ENCODE measurements around the gene PDE4B.

PDE4B gene

DNA sequence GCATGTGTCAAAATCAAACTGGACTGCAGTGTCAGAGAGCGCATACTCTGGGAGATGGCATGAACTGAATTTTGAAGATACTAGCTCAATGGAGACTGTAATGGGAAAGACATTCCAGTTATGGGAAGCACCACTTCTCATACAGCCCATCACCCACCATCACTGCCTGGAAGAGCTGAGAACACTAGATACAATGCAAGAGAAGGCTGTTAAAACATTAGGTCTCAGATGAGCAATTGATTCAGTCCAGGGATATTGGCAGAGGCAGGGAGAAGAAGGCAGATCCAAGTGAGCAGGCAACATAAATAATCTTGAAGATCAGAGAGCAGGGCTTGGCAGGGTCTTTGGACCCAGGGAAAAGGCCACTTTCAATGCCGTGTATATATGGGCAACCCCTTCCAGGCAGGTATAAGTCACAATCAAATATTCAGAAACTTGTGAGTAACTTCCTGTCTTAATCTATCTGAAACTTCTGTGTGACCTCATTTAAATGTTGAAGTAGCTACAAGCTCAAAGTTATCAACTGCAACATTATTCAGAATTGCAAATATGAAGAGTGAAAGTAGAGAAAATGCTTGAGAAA, 450.9 kb downstream of the PDE4B start:
- peak; percentile 35 for DNase-seq

DNA sequence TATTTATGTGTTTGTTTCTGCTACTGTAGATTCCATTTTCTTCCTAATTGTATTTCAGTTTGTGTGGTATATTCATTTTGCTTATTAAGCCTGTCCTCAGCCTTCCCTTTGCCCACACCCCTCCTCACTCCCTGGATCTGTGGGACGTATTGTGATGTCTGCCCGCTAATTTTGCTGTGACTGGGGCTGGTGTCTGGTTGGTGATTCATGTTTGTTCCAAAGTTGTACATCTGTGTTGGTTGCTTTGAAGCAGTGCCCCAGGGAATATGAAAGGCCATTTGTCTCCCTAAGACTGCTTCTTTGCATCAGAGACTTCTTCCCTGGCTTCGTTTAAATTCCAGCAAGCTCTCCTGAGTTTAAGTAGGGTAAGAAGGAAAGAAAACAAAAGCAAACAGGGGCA, 451.7 kb downstream of the PDE4B start:
- no peak for DNase-seq

DNA sequence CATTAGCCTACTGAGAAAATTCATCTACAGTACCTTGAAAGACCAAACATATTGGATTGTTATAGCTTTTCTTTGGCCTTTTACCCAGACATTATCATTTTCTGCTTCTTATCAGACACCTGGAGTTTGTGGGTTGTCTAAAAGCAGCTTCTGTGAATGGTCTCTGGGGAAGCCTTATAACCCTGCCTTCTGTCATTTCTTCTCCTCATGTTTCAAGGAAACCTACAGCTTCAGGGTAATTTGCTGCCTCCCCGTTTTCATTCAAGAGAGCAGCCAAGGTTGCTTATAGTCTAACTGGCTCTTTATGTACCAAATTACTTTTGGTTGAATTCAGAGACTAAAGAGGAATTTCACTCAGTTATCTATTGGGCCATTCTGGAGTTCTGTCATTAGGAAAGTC, 453.0 kb downstream of the PDE4B start:
- no peak for DNase-seq

DNA sequence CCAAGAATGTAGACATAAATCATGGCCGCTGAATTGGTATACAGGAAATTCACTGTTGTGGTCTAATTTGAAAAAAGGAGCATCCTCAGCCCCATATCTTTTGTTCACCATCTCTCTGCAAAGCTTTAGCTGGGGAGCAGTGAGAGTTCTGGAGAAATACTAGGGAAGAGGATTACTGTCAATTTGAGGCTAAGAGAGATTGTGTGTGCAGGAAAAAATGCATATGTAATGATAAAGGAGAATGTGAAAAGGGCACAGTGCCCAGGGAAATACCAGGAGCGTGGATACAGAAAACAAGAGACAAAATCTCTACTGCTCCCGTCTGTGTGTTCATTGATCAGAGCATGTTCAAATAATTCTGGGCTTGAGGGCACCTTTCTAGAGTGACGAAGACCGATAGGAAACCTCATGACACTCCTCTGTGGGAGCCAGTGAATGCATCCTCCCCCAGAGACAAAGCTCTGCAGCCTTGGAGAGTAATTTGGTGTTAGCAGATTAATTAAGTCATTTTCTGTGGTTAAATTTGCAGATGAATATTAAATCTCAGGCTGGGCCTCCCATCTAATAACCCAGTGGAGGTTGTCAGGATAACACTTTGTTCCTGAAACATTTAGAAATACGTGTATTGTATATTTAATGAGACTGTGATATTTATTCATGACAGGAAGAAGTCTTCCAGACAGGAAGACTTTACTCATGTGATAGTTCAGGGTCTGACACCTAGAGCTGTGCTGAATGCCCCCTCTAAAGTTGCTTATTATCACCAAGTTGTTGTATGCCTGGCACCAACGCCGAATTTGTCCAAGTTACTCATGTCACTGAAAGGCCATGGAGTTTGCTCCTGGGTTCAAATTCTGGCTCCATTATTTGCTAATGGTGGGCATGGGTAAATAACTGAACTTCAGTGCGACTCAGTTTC, 453.9 kb downstream of the PDE4B start:
- DNase-seq, result peak; percentile 30

DNA sequence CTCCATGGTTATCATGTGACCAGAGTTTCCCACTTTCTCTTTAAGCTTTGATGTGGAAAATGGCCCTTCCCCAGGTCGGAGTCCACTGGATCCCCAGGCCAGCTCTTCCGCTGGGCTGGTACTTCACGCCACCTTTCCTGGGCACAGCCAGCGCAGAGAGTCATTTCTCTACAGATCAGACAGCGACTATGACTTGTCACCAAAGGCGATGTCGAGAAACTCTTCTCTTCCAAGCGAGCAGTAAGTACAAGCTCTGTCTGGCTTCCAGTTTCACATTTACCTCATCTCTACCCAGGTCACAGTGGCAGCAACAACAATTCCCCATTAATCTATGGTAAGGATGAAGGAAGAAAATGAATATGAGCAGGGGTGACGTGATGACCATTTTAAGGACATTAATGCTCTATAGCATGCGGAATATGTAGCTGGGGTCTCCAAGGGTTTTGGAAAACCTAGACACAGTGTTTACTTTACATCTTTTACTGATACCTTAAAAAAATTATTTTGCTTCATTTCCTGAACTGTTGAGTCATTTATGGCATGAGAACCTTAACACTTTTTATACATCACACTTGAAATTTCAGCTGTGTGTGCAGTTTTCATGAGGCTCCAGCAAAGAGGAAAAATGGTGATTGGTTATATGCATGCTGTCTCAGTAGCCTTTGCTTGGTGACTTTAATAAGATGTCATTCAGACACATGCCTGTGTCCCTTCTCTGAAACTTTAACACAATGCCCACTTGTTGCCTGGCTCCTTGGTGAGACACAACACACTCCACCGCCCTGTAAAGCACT, 454.9 kb downstream of the PDE4B start:
- DNase-seq, result no peak

GRCh38 chr1:66248257-66248656, 455.6 kb downstream of the PDE4B start:
- DNase-seq, result no peak

DNA sequence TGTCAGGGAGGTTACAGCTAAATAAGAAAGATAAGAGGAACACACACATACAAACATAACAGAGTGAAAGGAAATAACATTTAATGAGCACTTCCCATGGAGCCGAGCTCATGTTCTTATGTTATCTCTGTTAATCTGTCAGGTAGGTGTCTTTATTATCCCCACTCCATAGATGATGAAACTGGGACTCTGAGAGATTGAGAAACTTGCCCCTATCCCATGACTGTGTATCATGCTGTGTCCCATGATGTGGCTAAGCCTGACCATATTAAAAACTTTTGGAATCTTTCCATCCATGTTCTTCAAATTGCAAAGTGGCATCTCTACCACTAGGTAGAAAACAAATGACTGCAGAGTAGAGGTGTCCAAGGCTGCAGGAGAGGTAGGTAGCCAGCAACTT, 456.1 kb downstream of the PDE4B start:
- DNase-seq, result no peak

- DNase-seq, result no peak
Observed at GRCh38 chr1:66250075-66250474, 457.4 kb downstream of the PDE4B start.

DNA sequence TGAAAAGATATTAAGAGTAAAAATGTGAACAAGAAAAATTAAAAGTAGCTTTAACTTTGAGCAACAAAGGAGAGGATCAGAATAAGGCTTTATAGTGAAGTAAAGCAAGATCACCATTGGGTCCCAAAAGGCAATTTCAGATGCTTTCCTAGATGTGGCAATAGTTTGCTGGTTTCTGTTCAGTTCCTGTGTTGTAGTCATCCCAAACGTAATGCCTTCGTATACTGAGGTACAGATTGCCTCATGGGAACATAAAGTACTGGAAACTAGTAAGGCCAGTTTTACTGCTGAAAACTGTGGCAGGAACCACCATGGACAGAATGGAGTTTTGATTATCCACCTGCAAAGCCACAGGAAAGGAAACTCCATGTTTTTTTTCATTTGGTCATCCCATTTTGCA, 457.8 kb downstream of the PDE4B start:
- DNase-seq, result no peak

DNA sequence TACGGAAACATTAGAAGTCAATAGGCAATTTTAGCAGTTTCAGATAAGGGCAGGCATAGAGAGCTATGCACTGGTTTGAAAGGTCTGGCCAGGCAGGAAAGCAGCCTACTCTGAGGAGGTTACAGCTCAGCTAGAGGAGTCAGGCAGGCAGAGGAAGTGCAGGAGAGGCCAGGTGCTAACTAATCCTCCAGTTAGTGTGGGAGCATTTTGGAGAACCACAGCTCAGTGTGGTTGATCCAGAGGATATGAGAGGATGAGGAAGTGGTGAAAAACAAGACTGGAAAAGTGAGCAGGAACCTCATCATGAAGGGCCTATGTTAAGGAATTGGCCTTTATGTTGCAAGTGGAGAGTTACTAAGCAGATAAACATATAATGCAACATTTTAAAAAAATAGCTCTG, 458.9 kb downstream of the PDE4B start:
- no peak for DNase-seq

DNA sequence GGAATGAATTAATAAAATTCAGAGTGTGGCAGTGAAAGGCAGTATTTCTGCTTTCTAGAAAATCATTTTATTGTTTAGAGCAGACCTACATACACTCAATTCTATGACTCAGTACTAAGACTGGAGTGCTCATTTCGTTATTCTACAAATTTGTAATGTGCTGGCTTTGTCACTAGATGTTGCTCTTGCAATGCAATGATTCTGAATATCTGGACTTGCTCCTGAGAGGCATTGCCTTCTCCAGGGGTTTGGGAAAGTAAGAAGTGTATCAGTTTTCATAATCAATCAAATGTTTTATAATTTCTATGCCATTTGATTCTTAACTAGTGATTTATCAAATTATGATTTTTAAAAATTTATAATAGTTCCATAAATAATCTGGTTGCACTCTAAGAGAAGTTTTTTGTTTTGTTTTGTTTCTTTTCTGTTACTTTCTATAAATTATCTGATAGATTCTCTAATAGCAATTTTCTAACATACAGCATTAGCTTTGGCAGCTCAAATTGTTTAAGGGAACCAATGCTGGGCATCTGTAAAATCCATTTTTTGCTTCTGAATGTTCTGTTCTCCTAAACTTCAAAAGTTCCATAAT, 460.7 kb downstream of the PDE4B start:
- peak; percentile 75 for DNase-seq

DNA sequence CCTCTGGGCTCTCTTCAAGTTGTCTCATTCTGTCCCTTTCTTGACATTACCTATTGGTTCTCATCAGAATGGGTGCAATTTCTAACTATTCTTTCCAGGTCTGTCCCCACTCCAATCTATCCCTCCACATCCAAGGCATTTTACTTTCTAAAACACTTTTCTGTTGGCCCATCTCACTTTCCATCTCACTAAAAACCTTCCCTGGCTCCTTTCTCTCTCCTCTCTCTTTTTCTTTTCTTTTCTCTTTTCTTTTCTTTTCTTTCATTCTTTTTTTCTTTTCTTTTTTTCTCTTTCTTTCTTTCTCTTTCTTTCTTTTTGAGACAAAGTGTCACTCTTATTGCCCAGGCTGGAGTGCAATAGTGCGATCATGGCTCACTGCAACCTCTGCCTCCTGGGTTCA, 462.1 kb downstream of the PDE4B start:
- no peak for DNase-seq

GRCh38 chr1:66256629-66257572, 464.2 kb downstream of the PDE4B start:
- DNase-seq, result no peak

GRCh38 chr1:66258404-66259105, 465.9 kb downstream of the PDE4B start:
- DNase-seq, result no peak

- no peak for DNase-seq
Observed at GRCh38 chr1:66261364-66261763, 468.7 kb downstream of the PDE4B start.

DNA sequence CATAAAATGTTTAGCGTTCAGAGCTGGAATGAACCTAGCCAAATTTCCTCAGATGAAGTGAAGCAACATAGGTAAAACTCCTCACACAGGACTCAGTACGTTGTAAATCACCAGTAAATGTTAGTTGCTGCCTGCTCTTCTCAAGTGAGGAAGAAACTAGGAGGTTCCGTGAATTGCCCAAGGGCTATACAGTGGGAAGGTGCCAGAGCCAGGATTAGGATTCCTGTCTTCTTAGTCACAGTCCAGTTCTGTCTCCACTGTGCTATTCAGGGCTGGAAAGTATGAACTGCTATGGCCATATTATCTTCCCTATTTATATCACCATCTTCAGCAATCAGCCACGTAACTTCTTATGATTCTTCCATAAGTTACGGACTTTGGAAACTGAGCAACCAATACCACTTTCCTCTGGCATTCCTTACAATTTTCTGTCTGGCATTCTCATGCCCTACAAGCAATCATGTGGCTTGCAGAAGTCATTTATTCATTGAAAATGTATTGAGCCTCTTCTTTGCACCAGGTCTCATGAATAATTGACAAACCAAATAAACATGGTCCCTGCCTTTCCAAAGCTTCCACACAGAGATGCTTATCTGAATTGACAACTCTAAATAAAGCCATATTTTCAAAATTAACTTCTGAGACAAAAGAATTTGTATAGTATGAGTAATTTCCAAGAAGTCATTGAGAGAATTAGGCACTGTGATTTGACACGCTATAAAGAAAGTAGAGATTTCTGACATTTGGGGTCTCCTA, 469.7 kb downstream of the PDE4B start:
- peak; percentile 82 for DNase-seq

DNA sequence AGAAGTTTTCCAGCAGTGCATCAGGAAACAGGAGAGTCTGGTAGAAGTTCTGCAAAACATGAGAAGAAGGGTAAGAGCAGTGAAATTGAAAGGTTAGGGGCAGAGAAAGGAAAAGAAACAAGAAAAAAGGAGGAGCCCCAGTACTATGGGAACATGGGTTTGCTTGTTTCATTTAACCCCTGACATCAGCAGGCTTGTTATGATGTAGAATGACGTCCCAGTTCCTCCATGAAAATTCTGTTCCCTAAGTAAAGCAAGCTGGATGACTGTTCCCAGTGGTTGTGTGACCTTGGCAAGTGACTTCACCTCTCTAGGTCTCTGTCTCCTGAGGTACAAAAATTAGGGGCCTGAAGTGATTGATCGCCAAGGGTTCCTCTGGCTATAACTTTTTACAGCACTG, 472.6 kb downstream of the PDE4B start:
- DNase-seq, result no peak

- DNase-seq, result no peak
Observed at GRCh38 chr1:66265796-66266195, 473.1 kb downstream of the PDE4B start.

GRCh38 chr1:66266350-66266749, 473.7 kb downstream of the PDE4B start:
- no peak for DNase-seq

DNA sequence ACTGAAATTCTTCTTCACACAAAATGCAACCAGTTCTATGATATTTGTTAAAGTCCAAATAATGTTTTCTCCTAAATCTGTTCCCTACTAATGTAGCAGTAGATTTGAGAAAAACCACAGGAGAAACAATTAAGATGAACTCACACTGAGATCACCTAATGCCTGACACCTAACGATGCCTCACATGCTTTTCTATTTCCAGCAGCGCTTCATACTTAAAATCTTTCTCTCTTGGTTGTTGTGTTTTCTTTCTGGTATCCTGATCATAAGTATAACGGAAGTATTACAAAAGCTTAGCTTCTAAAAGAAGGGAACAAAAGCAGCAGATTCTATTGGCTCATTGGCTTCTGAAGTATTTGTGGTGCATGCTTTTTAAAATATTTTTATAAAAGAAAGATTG, 474.1 kb downstream of the PDE4B start:
- no peak for DNase-seq

Measured in fibroblast of skin of back (primary cell).